ENCODE results near the gene PRTG. TPM values are rescaled to one million over a fixed set of nuclear protein-coding genes. Genes with fewer than 3 reads are reported as not detected.

PRTG gene
- total RNA-seq, 1 experiment from 2014 or later, result 11.4 TPM

DNA sequence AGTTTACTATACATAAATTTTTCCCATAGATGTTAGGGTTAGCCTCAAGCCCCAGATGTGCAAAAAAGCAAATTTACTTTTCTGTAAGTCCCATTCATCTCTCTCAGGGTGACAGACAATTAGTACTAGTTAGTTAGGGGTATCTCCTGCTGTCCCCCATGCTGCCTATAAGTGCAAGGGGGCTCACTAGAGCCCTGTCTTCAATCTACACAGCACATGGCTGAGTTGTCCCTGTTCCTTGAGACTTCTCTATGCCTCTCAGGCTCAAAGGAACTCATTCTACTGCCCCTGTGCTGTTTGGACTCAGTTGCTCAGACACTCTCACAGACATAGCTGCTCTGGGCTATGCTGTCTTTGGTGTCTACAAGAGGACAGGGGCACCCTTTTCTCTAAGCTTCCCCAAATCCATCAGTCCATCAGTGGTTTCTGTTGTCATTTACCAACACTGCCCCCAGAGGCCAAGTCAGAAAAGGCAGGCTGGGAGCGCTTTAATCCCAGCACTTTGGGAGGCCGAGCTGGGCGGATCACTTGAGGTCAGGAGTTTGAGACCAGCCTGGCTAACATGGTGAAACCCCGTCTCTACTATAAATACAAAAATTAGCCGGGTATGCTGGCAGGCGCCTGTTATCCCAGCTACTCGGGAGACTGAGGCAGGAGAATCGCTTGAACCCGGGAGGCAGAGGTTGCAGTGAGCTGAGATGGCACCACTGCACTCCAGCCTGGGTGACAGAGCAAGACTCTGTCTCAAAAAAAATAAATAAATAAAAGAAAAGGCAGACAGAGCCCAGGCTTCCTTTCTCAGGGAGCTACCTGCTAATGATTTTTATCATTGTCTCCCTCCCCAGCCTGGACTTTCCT, 31.4 kb upstream of the PRTG start:
- ATAC-seq (peak; percentile 77; the same call in 1 of the 2 replicates), DNase-seq (ENCODE audit: low read depth, low spot score) (no peak)
- H3K27me3 ChIP-seq (ENCODE audit: control insufficient read depth, insufficient read depth, low read length), result no peaks in the 10 kb centered on the region; the same call in 1 of the 2 replicates
- H3K36me3 ChIP-seq (ENCODE audit: control insufficient read depth, insufficient read depth, low read length), result no peaks in the 10 kb centered on the region
- CTCF ChIA-PET, result interaction anchor here (0.5 to 1.0 kb wide), 5 partner anchors 16 to 132 kb away, joined by 3 to 7 read pairs (median 3); no protein-coding TSS in a partner anchor
- no peak overlapping the region for H3K4me3 ChIP-seq (ENCODE audit: low read depth in 2 of 2, low read length in 2 of 2)
- no peak overlapping the region for H3K27ac ChIP-seq (ENCODE audit: low read length)
- no peaks in the 10 kb centered on the region for H3K4me1 ChIP-seq (ENCODE audit: control insufficient read depth, insufficient read depth, low read length)
- intact Hi-C loops (cut with micrococcal nuclease; ENCODE audit: unreplicated experiment), result no loop called here
- POLR2A ChIA-PET, result interaction anchor here (0.6 kb wide), 1 partner anchor 11 kb away, joined by 3 read pairs; no protein-coding TSS in a partner anchor
- BruUV-seq (replicated peaks), result no TSS peak
- in situ Hi-C loops (cut with HindIII; ENCODE audit: low pct_unique_long_range_greater_than_20kb, low sequenced_read_pairs), result no loop called here
- H3K9me3 ChIP-seq (ENCODE audit: control insufficient read depth, insufficient read depth, low read depth, low read length), result no peaks in the 10 kb centered on the region
- no peak for TF ChIP-seq SIN3A (IDR thresholded peaks at IDR 0.05; ENCODE audit: borderline replicate concordance, insufficient read depth, low read depth, low read length)
- TF ChIP-seq, protein P1, sequence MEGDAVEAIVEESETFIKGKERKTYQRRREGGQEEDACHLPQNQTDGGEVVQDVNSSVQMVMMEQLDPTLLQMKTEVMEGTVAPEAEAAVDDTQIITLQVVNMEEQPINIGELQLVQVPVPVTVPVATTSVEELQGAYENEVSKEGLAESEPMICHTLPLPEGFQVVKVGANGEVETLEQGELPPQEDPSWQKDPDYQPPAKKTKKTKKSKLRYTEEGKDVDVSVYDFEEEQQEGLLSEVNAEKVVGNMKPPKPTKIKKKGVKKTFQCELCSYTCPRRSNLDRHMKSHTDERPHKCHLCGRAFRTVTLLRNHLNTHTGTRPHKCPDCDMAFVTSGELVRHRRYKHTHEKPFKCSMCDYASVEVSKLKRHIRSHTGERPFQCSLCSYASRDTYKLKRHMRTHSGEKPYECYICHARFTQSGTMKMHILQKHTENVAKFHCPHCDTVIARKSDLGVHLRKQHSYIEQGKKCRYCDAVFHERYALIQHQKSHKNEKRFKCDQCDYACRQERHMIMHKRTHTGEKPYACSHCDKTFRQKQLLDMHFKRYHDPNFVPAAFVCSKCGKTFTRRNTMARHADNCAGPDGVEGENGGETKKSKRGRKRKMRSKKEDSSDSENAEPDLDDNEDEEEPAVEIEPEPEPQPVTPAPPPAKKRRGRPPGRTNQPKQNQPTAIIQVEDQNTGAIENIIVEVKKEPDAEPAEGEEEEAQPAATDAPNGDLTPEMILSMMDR (IDR thresholded peaks at IDR 0.05), result peak; percentile 88

DNA sequence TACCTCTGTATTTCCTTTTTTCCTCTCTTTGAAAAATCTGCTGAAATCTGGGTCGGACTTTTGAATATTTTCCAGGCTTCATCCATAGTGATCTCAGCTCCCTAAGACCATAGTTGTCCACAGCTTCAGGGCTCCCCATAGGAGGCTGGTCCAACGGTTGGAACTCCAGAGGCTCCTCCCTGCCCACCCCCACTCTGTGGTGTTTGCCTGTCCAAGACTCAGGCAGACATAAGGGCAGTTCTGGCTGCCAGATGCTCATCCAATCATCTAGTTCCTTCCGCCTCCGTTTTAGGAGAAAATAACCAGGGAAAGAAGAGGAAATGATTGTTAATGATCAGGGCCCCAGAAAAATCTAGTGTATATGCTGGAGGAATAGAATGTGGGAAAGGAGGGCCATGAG, 27.9 kb upstream of the PRTG start:
- Histone ChIP-seq H3K27me3 (ENCODE audit: control insufficient read depth, insufficient read depth, low read length) (no peaks in the 10 kb centered on the region), H3K4me1 (ENCODE audit: control insufficient read depth, insufficient read depth, low read length) (no peaks in the 10 kb centered on the region), H3K36me3 (ENCODE audit: control insufficient read depth, insufficient read depth, low read length) (no peaks in the 10 kb centered on the region), H3K4me3 (ENCODE audit: low read depth in 2 of 2, low read length in 2 of 2) (no peak overlapping the region), H3K27ac (ENCODE audit: low read length) (no peak overlapping the region), H3K9me3 (ENCODE audit: control insufficient read depth, insufficient read depth, low read depth, low read length) (no peaks in the 10 kb centered on the region)
- in situ Hi-C loops (cut with HindIII; ENCODE audit: low pct_unique_long_range_greater_than_20kb, low sequenced_read_pairs), result no loop called here
- POLR2A ChIA-PET, result no interaction called here
- TF ChIP-seq TCF7L2 (IDR thresholded peaks at IDR 0.05; ENCODE audit: low read depth, low read length) (no peak), POLR2AphosphoS5 (IDR thresholded peaks at IDR 0.05; ENCODE audit: low read depth, low read length) (no peak), SIN3A (IDR thresholded peaks at IDR 0.05; ENCODE audit: borderline replicate concordance, insufficient read depth, low read depth, low read length) (no peak)
- TF ChIP-seq, protein P1 (IDR thresholded peaks at IDR 0.05), result no peak
- TF ChIP-seq, protein P2, sequence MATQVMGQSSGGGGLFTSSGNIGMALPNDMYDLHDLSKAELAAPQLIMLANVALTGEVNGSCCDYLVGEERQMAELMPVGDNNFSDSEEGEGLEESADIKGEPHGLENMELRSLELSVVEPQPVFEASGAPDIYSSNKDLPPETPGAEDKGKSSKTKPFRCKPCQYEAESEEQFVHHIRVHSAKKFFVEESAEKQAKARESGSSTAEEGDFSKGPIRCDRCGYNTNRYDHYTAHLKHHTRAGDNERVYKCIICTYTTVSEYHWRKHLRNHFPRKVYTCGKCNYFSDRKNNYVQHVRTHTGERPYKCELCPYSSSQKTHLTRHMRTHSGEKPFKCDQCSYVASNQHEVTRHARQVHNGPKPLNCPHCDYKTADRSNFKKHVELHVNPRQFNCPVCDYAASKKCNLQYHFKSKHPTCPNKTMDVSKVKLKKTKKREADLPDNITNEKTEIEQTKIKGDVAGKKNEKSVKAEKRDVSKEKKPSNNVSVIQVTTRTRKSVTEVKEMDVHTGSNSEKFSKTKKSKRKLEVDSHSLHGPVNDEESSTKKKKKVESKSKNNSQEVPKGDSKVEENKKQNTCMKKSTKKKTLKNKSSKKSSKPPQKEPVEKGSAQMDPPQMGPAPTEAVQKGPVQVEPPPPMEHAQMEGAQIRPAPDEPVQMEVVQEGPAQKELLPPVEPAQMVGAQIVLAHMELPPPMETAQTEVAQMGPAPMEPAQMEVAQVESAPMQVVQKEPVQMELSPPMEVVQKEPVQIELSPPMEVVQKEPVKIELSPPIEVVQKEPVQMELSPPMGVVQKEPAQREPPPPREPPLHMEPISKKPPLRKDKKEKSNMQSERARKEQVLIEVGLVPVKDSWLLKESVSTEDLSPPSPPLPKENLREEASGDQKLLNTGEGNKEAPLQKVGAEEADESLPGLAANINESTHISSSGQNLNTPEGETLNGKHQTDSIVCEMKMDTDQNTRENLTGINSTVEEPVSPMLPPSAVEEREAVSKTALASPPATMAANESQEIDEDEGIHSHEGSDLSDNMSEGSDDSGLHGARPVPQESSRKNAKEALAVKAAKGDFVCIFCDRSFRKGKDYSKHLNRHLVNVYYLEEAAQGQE (IDR thresholded peaks at IDR 0.05; ENCODE audit: insufficient read depth in 1 of 2, low read depth in 2 of 2, low read length in 1 of 2), result no peak
- ATAC-seq (no peak), DNase-seq (ENCODE audit: low read depth, low spot score) (no peak)
- CTCF ChIA-PET, result interaction anchor here (0.6 kb wide), 1 partner anchor 127 kb away, joined by 3 read pairs; no protein-coding TSS in a partner anchor
- intact Hi-C loops (cut with micrococcal nuclease; ENCODE audit: unreplicated experiment), result no loop called here
- no TSS peak for BruUV-seq (replicated peaks)
